ENCODE data around the gene RPL32.

RPL32 gene

GRCh38 chr3:12807066-12807465, 34.3 kb downstream of the RPL32 start:
- no peaks in the 10 kb centered on the region for H3K4me1 ChIP-seq (ENCODE audit: control insufficient read depth, insufficient read depth, low read length)
- ChIA-PET POLR2A (no interaction called here), CTCF (interaction anchor here (1.0 to 1.5 kb wide), 4 partner anchors 12 to 672 kb away, joined by 3 to 5 read pairs (median 4); no protein-coding TSS in a partner anchor)
- TF ChIP-seq SP7 (tag by site-specific recombination; IDR thresholded peaks at IDR 0.05): no peak
- TF ChIP-seq ZNF121 (tag by site-specific recombination; IDR thresholded peaks at IDR 0.05): no peak
- TF ChIP-seq ZFP69B (tag by site-specific recombination; IDR thresholded peaks at IDR 0.05): no peak
- no peak for TF ChIP-seq ZNF596 (tag by site-specific recombination; IDR thresholded peaks at IDR 0.05)
- TF ChIP-seq ZSCAN4 (tag by site-specific recombination; IDR thresholded peaks at IDR 0.05): no peak
- no peak for TF ChIP-seq ZNF239 (tag by site-specific recombination; IDR thresholded peaks at IDR 0.05)
- TF ChIP-seq SCRT1 (tag by site-specific recombination; IDR thresholded peaks at IDR 0.05; ENCODE audit: borderline replicate concordance): no peak
- TF ChIP-seq ZNF560 (tag by site-specific recombination; IDR thresholded peaks at IDR 0.05; ENCODE audit: borderline replicate concordance): no peak
- TF ChIP-seq OSR2 (tag by site-specific recombination; IDR thresholded peaks at IDR 0.05): no peak
- TF ChIP-seq ZNF571 (tag by site-specific recombination; IDR thresholded peaks at IDR 0.05): no peak
- TF ChIP-seq ZNF114 (tag by site-specific recombination; IDR thresholded peaks at IDR 0.05): no peak
- TF ChIP-seq, protein P1, sequence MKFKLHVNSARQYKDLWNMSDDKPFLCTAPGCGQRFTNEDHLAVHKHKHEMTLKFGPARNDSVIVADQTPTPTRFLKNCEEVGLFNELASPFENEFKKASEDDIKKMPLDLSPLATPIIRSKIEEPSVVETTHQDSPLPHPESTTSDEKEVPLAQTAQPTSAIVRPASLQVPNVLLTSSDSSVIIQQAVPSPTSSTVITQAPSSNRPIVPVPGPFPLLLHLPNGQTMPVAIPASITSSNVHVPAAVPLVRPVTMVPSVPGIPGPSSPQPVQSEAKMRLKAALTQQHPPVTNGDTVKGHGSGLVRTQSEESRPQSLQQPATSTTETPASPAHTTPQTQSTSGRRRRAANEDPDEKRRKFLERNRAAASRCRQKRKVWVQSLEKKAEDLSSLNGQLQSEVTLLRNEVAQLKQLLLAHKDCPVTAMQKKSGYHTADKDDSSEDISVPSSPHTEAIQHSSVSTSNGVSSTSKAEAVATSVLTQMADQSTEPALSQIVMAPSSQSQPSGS (tag by site-specific recombination; IDR thresholded peaks at IDR 0.05; ENCODE audit: low read depth): no peak
- H3K36me3 ChIP-seq (ENCODE audit: control insufficient read depth in 2 of 2, insufficient read depth in 1 of 2, low read length in 2 of 2): peaks cover 5 to 64% of the 10 kb centered on the region in 2 experiments; a peak in 2 of 3 replicates
- no peaks in the 10 kb centered on the region for H3K9me3 ChIP-seq (ENCODE audit: control insufficient read depth, insufficient read depth, low read depth, low read length)
- H3K4me3 ChIP-seq (ENCODE audit: low read depth, low read length): no peak overlapping the region
- no peak overlapping the region for H3K27ac ChIP-seq (ENCODE audit: extremely low read depth, low read depth, low read length)

DNA sequence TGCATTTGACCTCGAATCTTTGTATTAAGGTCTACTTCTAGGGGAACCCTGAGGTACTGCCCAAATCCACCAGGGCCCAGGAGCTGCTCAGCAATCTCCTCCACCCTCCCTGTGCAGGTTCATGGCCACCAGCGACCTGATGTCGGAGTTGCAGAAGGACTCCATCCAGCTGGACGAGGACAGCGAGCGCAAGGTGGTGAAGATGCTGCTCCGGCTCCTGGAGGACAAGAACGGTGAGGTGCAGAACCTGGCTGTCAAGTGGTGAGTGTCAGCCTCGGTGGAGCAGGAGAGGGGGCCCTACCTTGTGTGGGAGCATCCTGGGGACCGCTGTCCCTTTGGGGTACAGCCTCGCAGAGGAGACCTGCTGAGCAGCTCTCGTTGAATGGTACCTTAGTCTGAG, 38.0 kb downstream of the RPL32 start:
- Histone ChIP-seq H3K4me3 (ENCODE audit: low read depth, low read length) (no peak overlapping the region), H3K4me1 (ENCODE audit: control insufficient read depth, insufficient read depth, low read length) (no peaks in the 10 kb centered on the region), H3K9me3 (ENCODE audit: control insufficient read depth, insufficient read depth, low read depth, low read length) (no peaks in the 10 kb centered on the region), H3K27ac (ENCODE audit: extremely low read depth, low read depth, low read length) (no peak overlapping the region), H3K36me3 (ENCODE audit: control insufficient read depth in 2 of 2, insufficient read depth in 1 of 2, low read length in 2 of 2) (peaks cover 5 to 51% of the 10 kb centered on the region in 2 experiments; a peak in 2 of 3 replicates)
- CTCF ChIA-PET: no interaction called here
- POLR2A ChIA-PET: interaction anchor here (0.7 kb wide), 1 partner anchor 8 kb away, joined by 7 read pairs; no protein-coding TSS in a partner anchor
- TF ChIP-seq ZNF571 (tag by site-specific recombination; IDR thresholded peaks at IDR 0.05): no peak
- no peak for TF ChIP-seq ZNF776 (tag by site-specific recombination; IDR thresholded peaks at IDR 0.05; ENCODE audit: borderline replicate concordance)
- no peak for TF ChIP-seq KLF9 (tag by site-specific recombination; IDR thresholded peaks at IDR 0.05; ENCODE audit: low read depth)
- no peak for TF ChIP-seq ZNF138 (tag by site-specific recombination; IDR thresholded peaks at IDR 0.05; ENCODE audit: borderline replicate concordance)
- TF ChIP-seq ZNF398 (tag by site-specific recombination; IDR thresholded peaks at IDR 0.05): no peak
- no peak for TF ChIP-seq ZNF404 (tag by site-specific recombination; IDR thresholded peaks at IDR 0.05)
- no peak for TF ChIP-seq ZNF600 (tag by site-specific recombination; IDR thresholded peaks at IDR 0.05)
- TF ChIP-seq ZFP3 (tag by site-specific recombination; IDR thresholded peaks at IDR 0.05; ENCODE audit: low read depth): no peak
- TF ChIP-seq WT1 (tag by site-specific recombination; IDR thresholded peaks at IDR 0.05): no peak
- no peak for TF ChIP-seq ZNF791 (tag by site-specific recombination; IDR thresholded peaks at IDR 0.05)
- TF ChIP-seq GLIS2 (tag by site-specific recombination; IDR thresholded peaks at IDR 0.05): no peak
- no peak for TF ChIP-seq ZNF792 (tag by site-specific recombination; IDR thresholded peaks at IDR 0.05)
- no peak for TF ChIP-seq GLI2 (tag by site-specific recombination; IDR thresholded peaks at IDR 0.05; ENCODE audit: borderline replicate concordance, low read depth)
- no peak for TF ChIP-seq ZNF837 (tag by site-specific recombination; IDR thresholded peaks at IDR 0.05)
- no peak for TF ChIP-seq ZNF558 (tag by site-specific recombination; IDR thresholded peaks at IDR 0.05)
- no peak for TF ChIP-seq BCL6B (tag by site-specific recombination; IDR thresholded peaks at IDR 0.05)
- TF ChIP-seq GFI1B (tag by site-specific recombination; IDR thresholded peaks at IDR 0.05): no peak
- TF ChIP-seq BCL11A (tag by site-specific recombination; IDR thresholded peaks at IDR 0.05; ENCODE audit: low read depth): no peak
